Measurements from ENCODE around the gene ADCY10. TPM values are rescaled to one million over a fixed set of nuclear protein-coding genes. Genes with fewer than 3 reads are reported as not detected.
A peak's percentile ranks its signal among the peaks of the same experiment; 100 is the strongest.
"Not testable (repeated sequence)": the region's sequence is repeated elsewhere in the genome, so short reads cannot be mapped to it uniquely, and the experiment has no call there.

Gene ADCY10
- total RNA-seq, 1 experiment from 2014 or later = not detected

- DNase-seq (ENCODE audit: low spot score) = no peak
Observed at GRCh38 chr1:167890400-167890799, 23.5 kb downstream of the ADCY10 start.

- not testable (repeated sequence) for DNase-seq (ENCODE audit: low spot score)
Observed at GRCh38 chr1:167887187-167887586, 26.7 kb downstream of the ADCY10 start.

GRCh38 chr1:167882376-167882775, 31.6 kb downstream of the ADCY10 start:
- no peak for DNase-seq (ENCODE audit: low spot score)

GRCh38 chr1:167881786-167882185, 32.1 kb downstream of the ADCY10 start:
- DNase-seq (ENCODE audit: low spot score) = no peak

DNA sequence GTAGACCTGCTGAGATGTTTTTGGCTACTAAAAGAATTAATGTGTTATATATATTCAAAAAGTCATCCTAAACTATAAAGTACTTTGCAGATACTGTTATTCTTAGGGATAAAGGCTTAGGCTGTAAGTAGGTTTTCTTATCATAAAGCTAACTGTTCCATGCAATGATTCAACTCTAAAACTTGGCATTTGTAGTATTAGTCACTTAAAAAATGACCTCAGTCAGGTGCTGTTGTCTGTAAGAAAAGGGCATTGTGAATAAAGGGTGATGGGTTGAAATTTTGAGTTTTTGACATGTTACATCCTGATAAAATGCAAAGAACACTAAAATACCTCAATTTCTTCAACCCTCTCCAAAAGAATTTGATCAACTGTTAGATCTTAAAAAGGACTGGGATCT, 32.9 kb downstream of the ADCY10 start:
- DNase-seq (ENCODE audit: low spot score) = no peak

DNA sequence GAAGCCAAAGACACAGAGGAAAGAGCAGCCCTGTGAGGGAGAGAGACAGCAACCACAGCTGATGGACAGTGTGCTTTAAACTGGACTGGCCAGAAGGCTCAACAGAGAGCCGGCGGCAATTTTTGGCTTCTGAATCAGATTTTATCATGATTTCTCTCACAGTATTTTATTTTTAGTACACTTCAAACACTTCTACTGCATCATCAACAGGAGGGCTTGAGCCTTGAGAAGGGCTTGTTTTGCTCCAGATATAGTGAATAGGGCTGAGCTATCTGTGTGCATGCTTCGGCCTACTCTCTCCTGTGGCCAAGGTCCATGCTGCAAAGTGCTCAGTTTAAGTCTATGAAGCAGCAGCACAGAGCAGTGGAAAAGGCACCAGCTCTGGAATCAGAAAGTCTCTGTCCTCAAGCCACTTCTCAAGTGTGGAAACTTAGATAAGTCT, 33.3 kb downstream of the ADCY10 start:
- no peak for DNase-seq (ENCODE audit: low spot score)

DNA sequence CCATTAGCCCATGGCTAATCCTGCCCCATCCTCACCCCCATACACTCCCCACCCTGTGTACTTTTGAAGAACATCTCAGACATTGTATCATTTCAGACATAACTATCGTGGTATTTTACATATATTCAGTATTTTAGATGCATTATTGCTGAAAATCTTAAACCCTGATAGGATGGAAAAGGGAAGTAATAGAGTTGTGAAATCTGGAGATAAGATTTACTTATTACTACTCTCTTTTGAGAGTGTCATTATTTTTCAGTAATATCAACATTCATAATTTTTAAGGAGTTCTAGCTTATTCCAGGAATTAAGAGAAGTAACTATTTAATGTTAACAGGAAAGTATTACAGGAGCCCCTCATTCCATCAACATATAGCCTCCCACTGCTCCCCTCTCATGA, 34.4 kb downstream of the ADCY10 start:
- no peak for DNase-seq (ENCODE audit: low spot score)

DNA sequence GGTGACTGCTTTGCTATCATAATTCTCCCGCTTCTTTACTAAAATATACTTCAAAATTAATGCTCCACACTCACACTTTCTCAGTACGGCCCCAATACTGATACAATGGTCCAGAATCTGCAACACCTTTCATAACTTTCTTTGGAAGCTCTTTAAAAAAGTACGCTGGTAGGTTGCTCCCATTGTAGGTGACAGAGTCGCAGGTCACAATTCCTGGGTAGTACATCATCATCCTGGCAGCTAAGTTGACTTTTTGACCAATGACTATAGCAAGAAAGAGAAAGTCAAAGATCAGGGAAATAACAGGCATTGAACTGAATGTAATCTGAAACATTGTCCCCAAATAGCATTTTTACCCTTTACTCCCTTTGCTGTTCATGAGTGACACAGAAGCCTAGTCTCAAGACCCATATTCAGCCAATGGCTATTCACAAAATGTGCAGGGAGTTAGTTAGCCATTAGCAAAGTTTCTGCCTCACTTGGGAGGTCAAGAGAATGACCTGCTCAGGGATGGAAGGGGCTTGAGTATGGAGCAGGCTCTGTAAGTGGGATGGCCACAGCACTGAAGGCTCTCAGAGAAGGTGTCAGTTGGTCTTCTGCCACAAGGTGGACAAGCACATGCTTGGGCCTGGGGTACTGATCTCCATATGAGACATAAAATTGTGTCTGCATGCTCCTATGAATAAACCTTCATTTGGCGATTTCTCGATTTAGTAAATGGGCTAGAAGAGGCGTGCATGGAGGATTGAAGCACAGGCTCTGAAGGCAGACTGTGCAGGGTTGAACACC, 35.4 kb downstream of the ADCY10 start:
- peak; percentile 6 for DNase-seq (ENCODE audit: low spot score)

GRCh38 chr1:167876597-167877175, 37.2 kb downstream of the ADCY10 start:
- DNase-seq (ENCODE audit: low spot score) = no peak

DNA sequence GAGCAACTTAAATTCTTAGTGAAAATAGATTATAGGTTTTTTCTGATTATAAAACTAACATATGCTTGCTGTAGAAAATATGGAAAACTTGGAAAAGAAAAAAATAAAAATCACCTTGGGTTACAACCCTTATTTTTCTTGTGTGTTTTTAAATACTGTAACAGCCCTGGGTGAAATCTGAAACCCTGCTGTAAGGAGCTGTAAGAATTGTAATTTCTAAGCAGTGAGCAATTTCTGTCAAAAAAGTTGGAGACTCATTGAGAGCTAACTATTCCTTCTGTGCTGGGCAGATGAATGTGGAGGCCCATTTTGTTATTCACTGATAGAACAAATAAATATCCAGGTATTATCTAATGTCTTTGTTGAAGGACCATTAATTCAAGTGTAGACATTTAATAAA, 42.6 kb downstream of the ADCY10 start:
- DNase-seq (ENCODE audit: low spot score) = no peak

GRCh38 chr1:167869157-167870001, 44.6 kb downstream of the ADCY10 start:
- not testable (repeated sequence) for DNase-seq (ENCODE audit: low spot score)

DNA sequence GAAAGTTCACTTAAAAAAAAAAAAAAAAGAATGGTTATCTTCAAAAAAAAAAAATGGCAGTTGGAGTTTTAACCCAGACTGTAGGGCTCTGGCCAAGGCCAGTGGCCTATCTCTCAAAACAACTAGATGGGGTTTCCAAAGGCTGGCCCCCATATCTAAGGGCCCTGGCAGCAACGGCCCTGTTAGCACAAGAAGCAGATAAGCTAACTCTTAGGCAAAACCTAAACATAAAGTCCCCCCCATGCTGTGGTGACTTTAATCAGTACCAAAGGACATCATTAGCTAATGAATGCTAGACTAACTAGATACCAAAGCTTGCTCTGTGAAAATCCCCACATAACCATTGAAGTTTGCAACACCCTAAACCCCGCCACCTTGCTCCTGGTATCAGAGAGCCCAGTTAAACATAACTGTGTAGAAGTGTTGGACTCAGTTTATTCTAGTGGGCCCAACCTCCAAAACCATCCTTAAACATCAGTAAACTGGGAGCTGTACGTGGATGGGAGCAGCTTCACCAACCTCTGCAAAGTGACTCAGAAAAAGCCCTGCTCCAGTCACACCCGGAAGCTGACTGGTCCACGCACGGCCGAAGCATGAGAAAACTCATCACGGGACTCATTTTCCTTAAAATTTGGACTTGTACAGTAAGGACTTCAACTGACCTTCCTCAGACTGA, 47.1 kb downstream of the ADCY10 start:
- DNase-seq (ENCODE audit: low spot score) = not testable (repeated sequence)

GRCh38 chr1:167866326-167866725, 47.6 kb downstream of the ADCY10 start:
- not testable (repeated sequence) for DNase-seq (ENCODE audit: low spot score)

DNA sequence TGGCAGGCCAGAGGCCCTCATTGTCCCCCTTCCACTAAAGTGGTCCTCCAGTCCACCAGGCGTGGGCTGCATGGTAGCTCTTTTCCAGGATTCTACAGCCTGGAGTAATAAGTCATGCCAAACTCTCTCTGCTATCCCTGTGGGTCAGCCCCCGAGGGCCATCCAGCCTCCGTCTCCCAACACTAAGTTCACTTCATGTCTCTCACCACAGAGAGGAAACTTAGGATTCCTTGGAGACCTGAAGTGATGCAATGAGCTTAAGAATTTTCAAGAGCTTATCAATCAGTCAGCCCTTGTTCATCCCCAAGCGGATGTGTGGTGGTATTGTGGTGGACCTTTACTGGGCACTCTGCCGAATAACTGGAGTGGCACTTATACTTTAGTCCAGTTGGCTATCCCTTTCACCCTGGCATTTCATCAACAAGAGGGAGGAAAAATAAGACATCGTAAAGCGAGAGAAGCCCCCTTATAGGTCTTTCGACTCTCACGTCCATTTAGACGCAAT, 48.1 kb downstream of the ADCY10 start:
- not testable (repeated sequence) for DNase-seq (ENCODE audit: low spot score)

GRCh38 chr1:167865193-167865592, 48.7 kb downstream of the ADCY10 start:
- DNase-seq (ENCODE audit: low spot score) = not testable (repeated sequence)

- no peak for DNase-seq (ENCODE audit: low spot score)
Observed at GRCh38 chr1:167864392-167865032, 49.4 kb downstream of the ADCY10 start.

- no peak for DNase-seq (ENCODE audit: low spot score)
Observed at GRCh38 chr1:167863921-167864279, 50.0 kb downstream of the ADCY10 start.

GRCh38 chr1:167863191-167863920, 50.6 kb downstream of the ADCY10 start:
- not testable (repeated sequence) for DNase-seq (ENCODE audit: low spot score)

DNA sequence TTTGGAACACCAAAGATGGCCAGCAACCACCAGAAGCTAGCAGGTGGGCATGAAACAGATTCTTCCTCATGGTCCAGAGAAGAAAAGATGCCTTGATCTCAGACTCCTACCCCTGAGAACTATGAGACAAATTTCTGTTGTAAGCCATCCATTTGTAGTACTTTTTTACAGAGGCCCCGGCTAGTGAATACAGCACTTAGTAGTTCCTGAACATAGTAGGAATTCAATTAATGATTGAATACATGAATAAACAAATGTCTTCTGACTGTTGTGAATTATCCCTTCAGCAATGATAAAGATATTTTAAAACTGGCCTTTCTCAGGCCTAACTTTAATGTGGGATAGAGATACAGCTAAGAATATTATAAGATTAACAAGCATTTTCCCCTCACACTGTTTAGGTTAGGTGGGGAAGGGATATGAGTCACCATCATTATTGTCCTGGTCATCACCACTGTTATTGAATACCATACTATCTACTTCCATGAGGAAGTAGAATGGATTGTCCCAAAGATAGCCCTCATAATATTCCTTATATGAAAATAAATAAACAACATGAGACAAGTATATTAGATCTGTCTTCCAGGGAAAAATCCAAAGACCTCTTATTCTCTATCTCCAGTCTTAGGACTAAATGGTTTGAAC, 51.4 kb downstream of the ADCY10 start:
- peak; percentile 2 for DNase-seq (ENCODE audit: low spot score)

All from HT-29 (cell line).